Upper lobe of right lung (tissue), 1 donor: ENCODE measurements around the gene PDZD8. TPM values are rescaled to one million over a fixed set of nuclear protein-coding genes. Genes with fewer than 3 reads are reported as not detected.

Experiments
- ATAC-seq: fragments of 200-7000 bp; cut with Tn5 transposase; one replicate; pipeline ENCODE4 v1.9.1; 2020; ENCODE audit warnings: mild to moderate bottlenecking, moderate library complexity
- DNase-seq: peaks from one replicate; pipeline ENCODE4 v3.0.0-alpha.2; 2020
- H3K27ac ChIP-seq: fragments of 200-600 bp; one replicate; pipeline ENCODE4 v1.8.0; 2022
- H3K27me3 ChIP-seq: fragments of 200-600 bp; one replicate; pipeline ENCODE4 v1.8.0; 2022; ENCODE audit warnings: mild to moderate bottlenecking
- H3K36me3 ChIP-seq: fragments of 200-600 bp; one replicate; pipeline ENCODE4 v1.8.0; 2022
- H3K4me1 ChIP-seq: fragments of 200-600 bp; one replicate; pipeline ENCODE4 v1.8.0; 2022
- H3K4me3 ChIP-seq: fragments of 200-600 bp; one replicate; pipeline ENCODE4 v1.8.0; 2022; ENCODE audit warnings: mild to moderate bottlenecking
- H3K9me3 ChIP-seq: fragments of 200-600 bp; one replicate; pipeline ENCODE4 v1.8.0; 2022
- CTCF ChIP-seq: fragments of 200-600 bp; IDR thresholded peaks from one replicate; pipeline ENCODE4 v1.8.0; 2022; ENCODE audit warnings: antibody characterized with exemption
- intact Hi-C: fragments of 100-400 bp; cut with DNase I; formaldehyde crosslinking; loops from one replicate; pipeline ENCODE4 v1.11.0; 2022
- total RNA-seq: library from RNA; stranded (reverse); fragmentation: NEBNext Ultra II Directional; extraction: Animal tissue kit (Norgen Biotek cat#: 25700); gene quantifications from one replicate; pipeline ENCODE4 v1.2.1, GENCODE V29; 2021
- donor health status: DM: no; HTN: yes; CAD: no; lungs with severe emphysema.

The PDZD8 gene
- total RNA-seq, 1 donor from 2014 or later = 38.7 TPM

- no peaks in the 10 kb centered on the region for H3K27me3 ChIP-seq
- H3K9me3 ChIP-seq = no peaks in the 10 kb centered on the region
- DNase-seq = no peak
- TF ChIP-seq CTCF = no peak
- H3K4me3 ChIP-seq = no peak overlapping the region
- no peak for ATAC-seq
- peaks cover 4% of the 10 kb centered on the region for H3K36me3 ChIP-seq
- intact Hi-C loops = no loop called here
- peaks cover 36% of the 10 kb centered on the region for H3K4me1 ChIP-seq
- H3K27ac ChIP-seq = no peak overlapping the region
Observed at GRCh38 chr10:117367718-117368117, 7.5 kb downstream of the PDZD8 start.

GRCh38 chr10:117366741-117367140, 8.5 kb downstream of the PDZD8 start:
- ATAC-seq = peak; percentile 19
- Histone ChIP-seq H3K27ac (no peak overlapping the region), H3K36me3 (peaks cover 4% of the 10 kb centered on the region), H3K4me3 (no peak overlapping the region), H3K4me1 (peaks cover 30% of the 10 kb centered on the region), H3K27me3 (no peaks in the 10 kb centered on the region), H3K9me3 (no peaks in the 10 kb centered on the region)
- intact Hi-C loops = no loop called here
- no peak for TF ChIP-seq CTCF
- DNase-seq = no peak

- intact Hi-C loops = no loop called here
- Histone ChIP-seq H3K27ac (no peak overlapping the region), H3K4me1 (peaks cover 27% of the 10 kb centered on the region), H3K27me3 (no peaks in the 10 kb centered on the region), H3K9me3 (no peaks in the 10 kb centered on the region), H3K36me3 (no peaks in the 10 kb centered on the region), H3K4me3 (no peak overlapping the region)
- no peak for DNase-seq
- no peak for TF ChIP-seq CTCF
- ATAC-seq = peak; percentile 66
Observed at GRCh38 chr10:117365612-117366011, 9.6 kb downstream of the PDZD8 start.

- no peaks in the 10 kb centered on the region for H3K27me3 ChIP-seq
- intact Hi-C loops = no loop called here
- DNase-seq = no peak
- H3K27ac ChIP-seq = no peak overlapping the region
- no peak for TF ChIP-seq CTCF
- peaks cover 27% of the 10 kb centered on the region for H3K4me1 ChIP-seq
- H3K9me3 ChIP-seq = no peaks in the 10 kb centered on the region
- no peak overlapping the region for H3K4me3 ChIP-seq
- H3K36me3 ChIP-seq = no peaks in the 10 kb centered on the region
- ATAC-seq = no peak
Observed at GRCh38 chr10:117364110-117364960, 10.9 kb downstream of the PDZD8 start.

GRCh38 chr10:117363028-117363427, 12.2 kb downstream of the PDZD8 start:
- no peaks in the 10 kb centered on the region for H3K9me3 ChIP-seq
- intact Hi-C loops = no loop called here
- no peak overlapping the region for H3K4me3 ChIP-seq
- no peaks in the 10 kb centered on the region for H3K27me3 ChIP-seq
- no peak overlapping the region for H3K27ac ChIP-seq
- no peak for TF ChIP-seq CTCF
- no peaks in the 10 kb centered on the region for H3K36me3 ChIP-seq
- no peak for DNase-seq
- H3K4me1 ChIP-seq = peaks cover 27% of the 10 kb centered on the region
- no peak for ATAC-seq
